Measurements from ENCODE around the gene CEP68. TPM values are rescaled to one million over a fixed set of nuclear protein-coding genes. Genes with fewer than 3 reads are reported as not detected.

CEP68 gene
- total RNA-seq, 1 donor from 2014 or later, result 3.9 TPM

- H3K36me3 ChIP-seq (ENCODE audit: control insufficient read depth, insufficient read depth, low read length), result no peaks in the 10 kb centered on the region
- H3K4me3 ChIP-seq (ENCODE audit: low read depth, low read length), result no peak overlapping the region
- FAIRE-seq (no peak), DNase-seq (ENCODE audit: low read depth) (no peak)
- H3K27me3 ChIP-seq (ENCODE audit: control insufficient read depth, insufficient read depth, low read length), result no peaks in the 10 kb centered on the region
- TF ChIP-seq CTCF (IDR thresholded peaks at IDR 0.05; ENCODE audit: insufficient read depth, low read length, severe bottlenecking), result no peak
Observed at GRCh38 chr2:65050931-65051330, 5.3 kb upstream of the CEP68 start.

GRCh38 chr2:65053199-65053598 lies 3.0 kb upstream of the CEP68 start:
- no peaks in the 10 kb centered on the region for H3K27me3 ChIP-seq (ENCODE audit: control insufficient read depth, insufficient read depth, low read length)
- FAIRE-seq (no peak), DNase-seq (ENCODE audit: low read depth) (no peak)
- TF ChIP-seq CTCF (IDR thresholded peaks at IDR 0.05; ENCODE audit: insufficient read depth, low read length, severe bottlenecking), result no peak
- no peaks in the 10 kb centered on the region for H3K36me3 ChIP-seq (ENCODE audit: control insufficient read depth, insufficient read depth, low read length)
- H3K4me3 ChIP-seq (ENCODE audit: low read depth, low read length), result no peak overlapping the region

GRCh38 chr2:65054749-65055421 lies 1.3 kb upstream of the CEP68 start:
- H3K4me3 ChIP-seq (ENCODE audit: low read depth, low read length), result no peak overlapping the region
- FAIRE-seq, result no peak
- no peaks in the 10 kb centered on the region for H3K27me3 ChIP-seq (ENCODE audit: control insufficient read depth, insufficient read depth, low read length)
- H3K36me3 ChIP-seq (ENCODE audit: control insufficient read depth, insufficient read depth, low read length), result no peaks in the 10 kb centered on the region
- TF ChIP-seq CTCF (IDR thresholded peaks at IDR 0.05; ENCODE audit: insufficient read depth, low read length, severe bottlenecking), result no peak
- no peak for DNase-seq (ENCODE audit: low read depth)

GRCh38 chr2:65055422-65056214 lies 598 bp upstream of the CEP68 start:
- Histone ChIP-seq H3K36me3 (ENCODE audit: control insufficient read depth, insufficient read depth, low read length) (no peaks in the 10 kb centered on the region), H3K4me3 (ENCODE audit: low read depth, low read length) (peak overlapping the region; percentile 63), H3K27me3 (ENCODE audit: control insufficient read depth, insufficient read depth, low read length) (no peaks in the 10 kb centered on the region)
- TF ChIP-seq CTCF (IDR thresholded peaks at IDR 0.05; ENCODE audit: insufficient read depth, low read length, severe bottlenecking), result no peak
- peak; percentile 35 for DNase-seq (ENCODE audit: low read depth)
- no peak for FAIRE-seq

- peak overlapping the region; percentile 63 for H3K4me3 ChIP-seq (ENCODE audit: low read depth, low read length)
- H3K36me3 ChIP-seq (ENCODE audit: control insufficient read depth, insufficient read depth, low read length), result no peaks in the 10 kb centered on the region
- FAIRE-seq, result no peak
- H3K27me3 ChIP-seq (ENCODE audit: control insufficient read depth, insufficient read depth, low read length), result no peaks in the 10 kb centered on the region
- no peak for TF ChIP-seq CTCF (IDR thresholded peaks at IDR 0.05; ENCODE audit: insufficient read depth, low read length, severe bottlenecking)
- no peak for DNase-seq (ENCODE audit: low read depth)
Observed at GRCh38 chr2:65057054-65057375, 799 bp downstream of the CEP68 start.
